ENCODE results near the gene TTLL3. TPM values are rescaled to one million over a fixed set of nuclear protein-coding genes. Genes with fewer than 3 reads are reported as not detected.
"Not testable (repeated sequence)": the region's sequence is repeated elsewhere in the genome, so short reads cannot be mapped to it uniquely, and the experiment has no call there.

The TTLL3 gene
- total RNA-seq, 2 donors from 2014 or later: 12.2 to 13.1 TPM

- H3K4me1 ChIP-seq: no peaks in the 10 kb centered on the region
Measured at GRCh38 chr3:9869955-9870354, 59.9 kb downstream of the TTLL3 start.

GRCh38 chr3:9870978-9871377 lies 60.9 kb downstream of the TTLL3 start:
- no peak for TF ChIP-seq CTCF (IDR thresholded peaks at IDR 0.05)
- Histone ChIP-seq H3K36me3 (no peaks in the 10 kb centered on the region), H3K4me1 (no peaks in the 10 kb centered on the region), H3K27me3 (no peaks in the 10 kb centered on the region), H3K4me3 (no peak overlapping the region), H3K9me3 (no peaks in the 10 kb centered on the region), H3K27ac (no peak overlapping the region)
- DNase-seq (ENCODE audit: low spot score): no peak

More at GRCh38 chr3:9869955-9870354, 59.9 kb downstream of the TTLL3 start:
- TF ChIP-seq CTCF (IDR thresholded peaks at IDR 0.05): no peak
- no peak overlapping the region for H3K4me3 ChIP-seq
- no peaks in the 10 kb centered on the region for H3K36me3 ChIP-seq
- H3K27ac ChIP-seq: no peak overlapping the region
- H3K9me3 ChIP-seq: no peaks in the 10 kb centered on the region
- H3K27me3 ChIP-seq: no peaks in the 10 kb centered on the region
- no peak for DNase-seq (ENCODE audit: low spot score)

- DNase-seq (ENCODE audit: low spot score); H3K4me3 ChIP-seq; H3K27me3 ChIP-seq; H3K9me3 ChIP-seq; H3K4me1 ChIP-seq; H3K27ac ChIP-seq; H3K36me3 ChIP-seq: not testable (repeated sequence)
Measured at GRCh38 chr3:9872067-9872466, 62.0 kb downstream of the TTLL3 start.

- Histone ChIP-seq H3K4me3 (no peak overlapping the region), H3K27me3 (no peaks in the 10 kb centered on the region), H3K36me3 (no peaks in the 10 kb centered on the region), H3K4me1 (no peaks in the 10 kb centered on the region), H3K9me3 (no peaks in the 10 kb centered on the region), H3K27ac (no peak overlapping the region)
- no peak for DNase-seq (ENCODE audit: low spot score)
- TF ChIP-seq CTCF (IDR thresholded peaks at IDR 0.05): no peak
Measured at GRCh38 chr3:9875448-9875847, 65.4 kb downstream of the TTLL3 start.

- not testable (repeated sequence) for H3K9me3 ChIP-seq; H3K4me1 ChIP-seq; H3K27me3 ChIP-seq; H3K36me3 ChIP-seq; H3K27ac ChIP-seq; H3K4me3 ChIP-seq; DNase-seq (ENCODE audit: low spot score)
Measured at GRCh38 chr3:9876255-9876654, 66.2 kb downstream of the TTLL3 start.

GRCh38 chr3:9876991-9877390 lies 66.9 kb downstream of the TTLL3 start:
- no peaks in the 10 kb centered on the region for H3K36me3 ChIP-seq
- H3K9me3 ChIP-seq: no peaks in the 10 kb centered on the region
- H3K4me1 ChIP-seq: no peaks in the 10 kb centered on the region
- no peak overlapping the region for H3K4me3 ChIP-seq
- H3K27ac ChIP-seq: no peak overlapping the region
- no peaks in the 10 kb centered on the region for H3K27me3 ChIP-seq
- no peak for TF ChIP-seq CTCF (IDR thresholded peaks at IDR 0.05)
- DNase-seq (ENCODE audit: low spot score): no peak

GRCh38 chr3:9878700-9879099 lies 68.6 kb downstream of the TTLL3 start:
- H3K27me3 ChIP-seq: no peaks in the 10 kb centered on the region
- H3K4me3 ChIP-seq: no peak overlapping the region
- H3K27ac ChIP-seq: no peak overlapping the region
- DNase-seq (ENCODE audit: low spot score): no peak
- no peak for TF ChIP-seq CTCF (IDR thresholded peaks at IDR 0.05)
- no peaks in the 10 kb centered on the region for H3K4me1 ChIP-seq
- no peaks in the 10 kb centered on the region for H3K9me3 ChIP-seq
- H3K36me3 ChIP-seq: no peaks in the 10 kb centered on the region
